ENCODE data around the gene LGALS12. TPM values are rescaled to one million over a fixed set of nuclear protein-coding genes. Genes with fewer than 3 reads are reported as not detected.

The LGALS12 gene
- total and polyA plus RNA-seq, 10 of the 15 experiments (the other 5 are each of a cell fraction or from before 2014, with no cell fraction given): not detected

DNA sequence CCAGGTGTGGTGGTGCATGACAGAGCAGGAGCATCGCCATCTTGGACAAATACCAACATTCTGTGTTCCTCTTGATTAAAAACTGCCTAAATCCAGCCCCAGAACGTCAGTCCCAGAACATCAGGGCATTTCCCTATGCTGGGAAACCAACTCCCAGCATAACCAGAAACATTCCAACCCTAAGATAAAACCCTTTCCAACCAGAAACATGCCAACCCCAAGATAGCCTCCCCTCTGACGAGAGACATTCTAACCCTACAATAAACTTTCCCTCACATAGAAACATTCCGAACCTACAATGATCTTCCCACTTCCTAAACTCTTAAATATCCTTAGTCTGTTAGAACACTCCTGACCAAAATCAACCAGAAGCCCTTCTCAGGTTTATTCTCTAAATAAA lies 42.3 kb downstream of the LGALS12 start:
- no peaks in the 10 kb centered on the region for H3K36me3 ChIP-seq (ENCODE audit: control insufficient read depth in 2 of 2, insufficient read depth in 2 of 2, low read length in 1 of 2)
- no peak overlapping the region for H3K4me2 ChIP-seq (ENCODE audit: control insufficient read depth, insufficient read depth)
- ChIA-PET POLR2A (no interaction called here), SMC1A (ENCODE audit: uncharacterized antibody, unreplicated experiment) (interaction anchor here (1.0 kb wide), 1 partner anchor 12 kb away, joined by 3 read pairs; the partner anchor contains the start of gene PLAAT4), CTCF (interaction anchor here (0.6 kb wide), 1 partner anchor 39 kb away, joined by 3 read pairs; no protein-coding TSS in a partner anchor), RAD21 (ENCODE audit: unreplicated experiment) (no interaction called here)
- no peak overlapping the region for H3K4me3 ChIP-seq
- TF ChIP-seq HDAC6 (IDR thresholded peaks at IDR 0.05; ENCODE audit: unreplicated experiment) (no peak), EP300 (IDR thresholded peaks at IDR 0.05; ENCODE audit: borderline replicate concordance in 1 of 2, control insufficient read depth in 1 of 2, low read depth in 2 of 2, low read length in 2 of 2) (no peak), RCOR1 (conservative IDR thresholded peaks at IDR 0.05; ENCODE audit: low read depth, low read length) (no peak), SMAD5 (IDR thresholded peaks at IDR 0.05; ENCODE audit: low read depth) (no peak), SPI1 (IDR thresholded peaks at IDR 0.05; ENCODE audit: borderline replicate concordance, insufficient read depth, low read depth, low read length) (no peak), SP1 (IDR thresholded peaks at IDR 0.05; ENCODE audit: low read depth, low read length) (no peak), ZZZ3 (IDR thresholded peaks at IDR 0.05; ENCODE audit: control insufficient read depth, insufficient read length, low read depth) (no peak), CHD4 (IDR thresholded peaks at IDR 0.05) (no peak), ZNF207 (IDR thresholded peaks at IDR 0.05; ENCODE audit: borderline replicate concordance) (no peak), NFYA (IDR thresholded peaks at IDR 0.05; ENCODE audit: borderline replicate concordance, low read depth, low read length) (no peak)
- TF ChIP-seq, protein P1, sequence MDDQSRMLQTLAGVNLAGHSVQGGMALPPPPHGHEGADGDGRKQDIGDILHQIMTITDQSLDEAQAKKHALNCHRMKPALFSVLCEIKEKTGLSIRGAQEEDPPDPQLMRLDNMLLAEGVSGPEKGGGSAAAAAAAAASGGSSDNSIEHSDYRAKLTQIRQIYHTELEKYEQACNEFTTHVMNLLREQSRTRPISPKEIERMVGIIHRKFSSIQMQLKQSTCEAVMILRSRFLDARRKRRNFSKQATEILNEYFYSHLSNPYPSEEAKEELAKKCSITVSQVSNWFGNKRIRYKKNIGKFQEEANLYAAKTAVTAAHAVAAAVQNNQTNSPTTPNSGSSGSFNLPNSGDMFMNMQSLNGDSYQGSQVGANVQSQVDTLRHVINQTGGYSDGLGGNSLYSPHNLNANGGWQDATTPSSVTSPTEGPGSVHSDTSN (IDR thresholded peaks at IDR 0.05; ENCODE audit: insufficient replicate concordance, low read depth, low read length): no peak
- TF ChIP-seq, protein P2, sequence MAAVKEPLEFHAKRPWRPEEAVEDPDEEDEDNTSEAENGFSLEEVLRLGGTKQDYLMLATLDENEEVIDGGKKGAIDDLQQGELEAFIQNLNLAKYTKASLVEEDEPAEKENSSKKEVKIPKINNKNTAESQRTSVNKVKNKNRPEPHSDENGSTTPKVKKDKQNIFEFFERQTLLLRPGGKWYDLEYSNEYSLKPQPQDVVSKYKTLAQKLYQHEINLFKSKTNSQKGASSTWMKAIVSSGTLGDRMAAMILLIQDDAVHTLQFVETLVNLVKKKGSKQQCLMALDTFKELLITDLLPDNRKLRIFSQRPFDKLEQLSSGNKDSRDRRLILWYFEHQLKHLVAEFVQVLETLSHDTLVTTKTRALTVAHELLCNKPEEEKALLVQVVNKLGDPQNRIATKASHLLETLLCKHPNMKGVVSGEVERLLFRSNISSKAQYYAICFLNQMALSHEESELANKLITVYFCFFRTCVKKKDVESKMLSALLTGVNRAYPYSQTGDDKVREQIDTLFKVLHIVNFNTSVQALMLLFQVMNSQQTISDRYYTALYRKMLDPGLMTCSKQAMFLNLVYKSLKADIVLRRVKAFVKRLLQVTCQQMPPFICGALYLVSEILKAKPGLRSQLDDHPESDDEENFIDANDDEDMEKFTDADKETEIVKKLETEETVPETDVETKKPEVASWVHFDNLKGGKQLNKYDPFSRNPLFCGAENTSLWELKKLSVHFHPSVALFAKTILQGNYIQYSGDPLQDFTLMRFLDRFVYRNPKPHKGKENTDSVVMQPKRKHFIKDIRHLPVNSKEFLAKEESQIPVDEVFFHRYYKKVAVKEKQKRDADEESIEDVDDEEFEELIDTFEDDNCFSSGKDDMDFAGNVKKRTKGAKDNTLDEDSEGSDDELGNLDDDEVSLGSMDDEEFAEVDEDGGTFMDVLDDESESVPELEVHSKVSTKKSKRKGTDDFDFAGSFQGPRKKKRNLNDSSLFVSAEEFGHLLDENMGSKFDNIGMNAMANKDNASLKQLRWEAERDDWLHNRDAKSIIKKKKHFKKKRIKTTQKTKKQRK (IDR thresholded peaks at IDR 0.05; ENCODE audit: low read depth, low read length): no peak
- TF ChIP-seq, protein P3, sequence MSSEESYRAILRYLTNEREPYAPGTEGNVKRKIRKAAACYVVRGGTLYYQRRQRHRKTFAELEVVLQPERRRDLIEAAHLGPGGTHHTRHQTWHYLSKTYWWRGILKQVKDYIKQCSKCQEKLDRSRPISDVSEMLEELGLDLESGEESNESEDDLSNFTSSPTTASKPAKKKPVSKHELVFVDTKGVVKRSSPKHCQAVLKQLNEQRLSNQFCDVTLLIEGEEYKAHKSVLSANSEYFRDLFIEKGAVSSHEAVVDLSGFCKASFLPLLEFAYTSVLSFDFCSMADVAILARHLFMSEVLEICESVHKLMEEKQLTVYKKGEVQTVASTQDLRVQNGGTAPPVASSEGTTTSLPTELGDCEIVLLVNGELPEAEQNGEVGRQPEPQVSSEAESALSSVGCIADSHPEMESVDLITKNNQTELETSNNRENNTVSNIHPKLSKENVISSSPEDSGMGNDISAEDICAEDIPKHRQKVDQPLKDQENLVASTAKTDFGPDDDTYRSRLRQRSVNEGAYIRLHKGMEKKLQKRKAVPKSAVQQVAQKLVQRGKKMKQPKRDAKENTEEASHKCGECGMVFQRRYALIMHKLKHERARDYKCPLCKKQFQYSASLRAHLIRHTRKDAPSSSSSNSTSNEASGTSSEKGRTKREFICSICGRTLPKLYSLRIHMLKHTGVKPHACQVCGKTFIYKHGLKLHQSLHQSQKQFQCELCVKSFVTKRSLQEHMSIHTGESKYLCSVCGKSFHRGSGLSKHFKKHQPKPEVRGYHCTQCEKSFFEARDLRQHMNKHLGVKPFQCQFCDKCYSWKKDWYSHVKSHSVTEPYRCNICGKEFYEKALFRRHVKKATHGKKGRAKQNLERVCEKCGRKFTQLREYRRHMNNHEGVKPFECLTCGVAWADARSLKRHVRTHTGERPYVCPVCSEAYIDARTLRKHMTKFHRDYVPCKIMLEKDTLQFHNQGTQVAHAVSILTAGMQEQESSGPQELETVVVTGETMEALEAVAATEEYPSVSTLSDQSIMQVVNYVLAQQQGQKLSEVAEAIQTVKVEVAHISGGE (CRISPR knock-in tag; IDR thresholded peaks at IDR 0.05): no peak
- TF ChIP-seq, protein P4, sequence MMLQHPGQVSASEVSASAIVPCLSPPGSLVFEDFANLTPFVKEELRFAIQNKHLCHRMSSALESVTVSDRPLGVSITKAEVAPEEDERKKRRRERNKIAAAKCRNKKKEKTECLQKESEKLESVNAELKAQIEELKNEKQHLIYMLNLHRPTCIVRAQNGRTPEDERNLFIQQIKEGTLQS (IDR thresholded peaks at IDR 0.05; ENCODE audit: borderline replicate concordance, extremely low read depth, low read depth, low read length): no peak
- TF ChIP-seq, protein P5, sequence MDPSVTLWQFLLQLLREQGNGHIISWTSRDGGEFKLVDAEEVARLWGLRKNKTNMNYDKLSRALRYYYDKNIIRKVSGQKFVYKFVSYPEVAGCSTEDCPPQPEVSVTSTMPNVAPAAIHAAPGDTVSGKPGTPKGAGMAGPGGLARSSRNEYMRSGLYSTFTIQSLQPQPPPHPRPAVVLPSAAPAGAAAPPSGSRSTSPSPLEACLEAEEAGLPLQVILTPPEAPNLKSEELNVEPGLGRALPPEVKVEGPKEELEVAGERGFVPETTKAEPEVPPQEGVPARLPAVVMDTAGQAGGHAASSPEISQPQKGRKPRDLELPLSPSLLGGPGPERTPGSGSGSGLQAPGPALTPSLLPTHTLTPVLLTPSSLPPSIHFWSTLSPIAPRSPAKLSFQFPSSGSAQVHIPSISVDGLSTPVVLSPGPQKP (IDR thresholded peaks at IDR 0.05; ENCODE audit: low read depth, low read length): no peak
- ATAC-seq (no peak), FAIRE-seq (no peak), DNase-seq (ENCODE audit: low read depth, low spot score) (no peak)
- no peaks in the 10 kb centered on the region for H3K27me3 ChIP-seq (replicated peaks in 1 of 2; ENCODE audit: control insufficient read depth in 2 of 2, insufficient read depth in 2 of 2, low read length in 1 of 2)
- H3K27ac ChIP-seq (ENCODE audit: control insufficient read depth, insufficient read depth): no peak overlapping the region
- peaks cover 20% of the 10 kb centered on the region for H3K4me1 ChIP-seq (ENCODE audit: control insufficient read depth, insufficient read depth, low read length)
- intact Hi-C loops (cut with micrococcal nuclease; ENCODE audit: unreplicated experiment): no loop called here
- no peak overlapping the region for H2AFZ ChIP-seq (ENCODE audit: control insufficient read depth, low read depth, low read length)
- H3K9me3 ChIP-seq (replicated peaks; ENCODE audit: control insufficient read depth, insufficient read depth, low read length): no peaks in the 10 kb centered on the region
- no peaks in the 10 kb centered on the region for H3K79me2 ChIP-seq (ENCODE audit: control insufficient read depth, insufficient read depth, low read length)
- WGBS (ENCODE audit: insufficient coverage, insufficient replicate concordance, low lambda C conversion rate, missing lambda C conversion rate): 55% methylated on average over 4 of the region's 4 CpGs
- in situ Hi-C loops (cut with MboI): no loop called here
- BruUV-seq (replicated peaks): no TSS peak
- H4K20me1 ChIP-seq (ENCODE audit: control insufficient read depth, insufficient read depth): no peaks in the 10 kb centered on the region
- H3K9ac ChIP-seq (ENCODE audit: control insufficient read depth, insufficient read depth, low read length): no peak overlapping the region

All from GM12878 (cell line).